MM.1S (cell line): ENCODE data around the gene CBL.
A peak's percentile ranks its signal among the peaks of the same experiment; 100 is the strongest.

Source experiments
- DNase-seq: peaks from one replicate; pipeline ENCODE4 v3.0.0-alpha.2; 2015
- H2AFZ ChIP-seq: fragments of 300-600 bp; sonication (generic); 2 replicates; pipeline ENCODE4 v1.6.0; 2016; ENCODE audit warnings: antibody characterized with exemption, low read length
- H3F3A ChIP-seq: fragments of 300-600 bp; sonication (generic); 2 replicates; pipeline ENCODE4 v1.6.1; 2016; ENCODE audit warnings: mild to moderate bottlenecking, antibody characterized with exemption, low read length, moderate library complexity, mixed read lengths; ENCODE audit not compliant: insufficient read depth
- H3K27ac ChIP-seq: fragments of 300-600 bp; sonication (generic); 2 replicates; pipeline ENCODE4 v1.5.1; 2016; ENCODE audit warnings: mild to moderate bottlenecking, low read length
- H3K27me3 ChIP-seq: fragments of 300-600 bp; sonication (generic); replicated peaks from 2 replicates; pipeline ENCODE4 v1.6.0; 2016; ENCODE audit warnings: low read length; ENCODE audit not compliant: insufficient read depth
- H3K36me3 ChIP-seq: fragments of 300-600 bp; sonication (generic); replicated peaks from 2 replicates; pipeline ENCODE4 v1.6.1; 2016; ENCODE audit warnings: mild to moderate bottlenecking, low read length, mixed read lengths; ENCODE audit not compliant: insufficient read depth
- H3K4me1 ChIP-seq: fragments of 300-600 bp; sonication (generic); 2 replicates; pipeline ENCODE4 v1.6.1; 2016; ENCODE audit warnings: low read length, mixed read lengths
- H3K4me2 ChIP-seq: fragments of 300-600 bp; sonication (generic); 2 replicates; pipeline ENCODE4 v1.6.0; 2016; ENCODE audit warnings: low read depth, low read length
- H3K4me3 ChIP-seq: fragments of 300-600 bp; sonication (generic); 2 replicates; pipeline ENCODE4 v1.5.1; 2016; ENCODE audit warnings: low read length, mixed read lengths
- H3K79me2 ChIP-seq: fragments of 300-600 bp; sonication (generic); 2 replicates; pipeline ENCODE4 v1.6.1; 2016; ENCODE audit warnings: mixed run types, low read length, mixed read lengths
- H3K9ac ChIP-seq: fragments of 300-600 bp; sonication (generic); 2 replicates; pipeline ENCODE4 v1.6.1; 2016; ENCODE audit warnings: low read length, mixed read lengths
- H3K9me2 ChIP-seq: fragments of 300-600 bp; sonication (generic); replicated peaks from 2 replicates; pipeline ENCODE4 v1.6.1; 2016; ENCODE audit warnings: mild to moderate bottlenecking, low read length, mixed read lengths; ENCODE audit not compliant: insufficient read depth
- H3K9me3 ChIP-seq: fragments of 300-600 bp; sonication (generic); replicated peaks from 2 replicates; pipeline ENCODE4 v1.6.1; 2016; ENCODE audit warnings: mild to moderate bottlenecking, low read length, mixed read lengths; ENCODE audit not compliant: insufficient read depth
- H4K20me1 ChIP-seq: fragments of 300-600 bp; sonication (generic); 2 replicates; pipeline ENCODE4 v1.6.1; 2016; ENCODE audit warnings: mild to moderate bottlenecking, low read length, moderate library complexity, mixed read lengths; ENCODE audit not compliant: insufficient read depth
- CTCF ChIP-seq: fragments of 300-600 bp; sonication (generic); IDR thresholded peaks from 2 replicates; pipeline ENCODE4 v1.5.1; 2016; ENCODE audit warnings: antibody characterized with exemption, low read length, mixed read lengths
- EZH2 ChIP-seq: fragments of 300-600 bp; sonication (generic); optimal IDR thresholded peaks from 2 replicates; pipeline ENCODE3; 2017; ENCODE audit warnings: low read depth, mild to moderate bottlenecking, antibody characterized with exemption, low read length, mixed read lengths
- EZH2phosphoT487 ChIP-seq: fragments of 300-600 bp; sonication (generic); IDR thresholded peaks from 2 replicates; pipeline ENCODE4 v1.6.1; 2018; ENCODE audit warnings: antibody characterized with exemption, low read length

Gene CBL

GRCh38 chr11:119169282-119169719 lies 36.8 kb upstream of the CBL start:
- Histone ChIP-seq H3K79me2 (no peaks in the 10 kb centered on the region), H3F3A (no peaks in the 10 kb centered on the region), H3K27ac (peak overlapping the region; percentile 41; the same call in 1 of the 2 replicates), H3K4me1 (peaks cover 5% of the 10 kb centered on the region; the same call in 1 of the 2 replicates), H3K36me3 (no peaks in the 10 kb centered on the region), H3K4me3 (peak overlapping the region; percentile 89), H4K20me1 (no peaks in the 10 kb centered on the region), H3K27me3 (no peaks in the 10 kb centered on the region), H3K9me3 (no peaks in the 10 kb centered on the region), H3K9ac (peak overlapping the region; percentile 88), H3K9me2 (no peaks in the 10 kb centered on the region), H2AFZ (peak overlapping the region; percentile 97), H3K4me2 (peak overlapping the region; percentile 100)
- TF ChIP-seq CTCF (no peak), EZH2phosphoT487 (no peak), EZH2 (no peak)
- no peak for DNase-seq

GRCh38 chr11:119172513-119172912 lies 33.6 kb upstream of the CBL start:
- no peaks in the 10 kb centered on the region for H3K9me2 ChIP-seq
- H3K36me3 ChIP-seq, result no peaks in the 10 kb centered on the region
- H3K4me3 ChIP-seq, result no peak overlapping the region
- no peak overlapping the region for H3K27ac ChIP-seq
- no peaks in the 10 kb centered on the region for H3K27me3 ChIP-seq
- H3K79me2 ChIP-seq, result no peaks in the 10 kb centered on the region
- peaks cover 5% of the 10 kb centered on the region; the same call in 1 of the 2 replicates for H3K4me1 ChIP-seq
- H3K9me3 ChIP-seq, result no peaks in the 10 kb centered on the region
- DNase-seq, result no peak
- H3K9ac ChIP-seq, result no peak overlapping the region
- H3K4me2 ChIP-seq, result no peak overlapping the region
- no peaks in the 10 kb centered on the region for H3F3A ChIP-seq
- TF ChIP-seq EZH2 (no peak), CTCF (no peak), EZH2phosphoT487 (no peak)
- H4K20me1 ChIP-seq, result no peaks in the 10 kb centered on the region
- H2AFZ ChIP-seq, result no peak overlapping the region

- Histone ChIP-seq H2AFZ (no peak overlapping the region), H3K9ac (no peak overlapping the region), H3K4me2 (no peak overlapping the region), H3K4me1 (peaks cover 9% of the 10 kb centered on the region; the same call in 1 of the 2 replicates), H3K4me3 (no peak overlapping the region), H4K20me1 (no peaks in the 10 kb centered on the region), H3K27me3 (no peaks in the 10 kb centered on the region), H3K79me2 (no peaks in the 10 kb centered on the region), H3F3A (no peaks in the 10 kb centered on the region), H3K9me2 (no peaks in the 10 kb centered on the region), H3K36me3 (no peaks in the 10 kb centered on the region), H3K9me3 (no peaks in the 10 kb centered on the region), H3K27ac (no peak overlapping the region)
- no peak for DNase-seq
- TF ChIP-seq CTCF (no peak), EZH2phosphoT487 (no peak)
These were observed 32.7 kb upstream of the CBL start for GRCh38 chr11:119173453-119173852.
